ENCODE results near the gene MOXD1.

MOXD1 gene

GRCh38 chr6:132289756-132290155, 111.5 kb downstream of the MOXD1 start:
- H3K27me3 ChIP-seq (ENCODE audit: low read length) = no peaks in the 10 kb centered on the region
- no peak overlapping the region for H3K4me3 ChIP-seq (ENCODE audit: insufficient read depth, low read length, poor library complexity, severe bottlenecking)
- no peak overlapping the region for H3K4me2 ChIP-seq (ENCODE audit: low read depth, low read length, poor library complexity, severe bottlenecking)
- H3K9ac ChIP-seq (ENCODE audit: low read length) = no peak overlapping the region
- no peak overlapping the region for H2AFZ ChIP-seq (ENCODE audit: low read depth, low read length, severe bottlenecking)
- no peaks in the 10 kb centered on the region for H3K79me2 ChIP-seq (ENCODE audit: insufficient read depth, low read length)
- H3K9me3 ChIP-seq (ENCODE audit: insufficient read depth, low read length) = no peaks in the 10 kb centered on the region
- peaks cover 3% of the 10 kb centered on the region; the same call in 1 of the 2 replicates for H3F3A ChIP-seq (ENCODE audit: insufficient read depth)
- H3K36me3 ChIP-seq (ENCODE audit: low read length) = no peaks in the 10 kb centered on the region
- TF ChIP-seq EZH2phosphoT487 (conservative IDR thresholded peaks at IDR 0.05; ENCODE audit: low read length) = no peak
- TF ChIP-seq CTCF (IDR thresholded peaks at IDR 0.05; ENCODE audit: insufficient read depth, low read length, poor library complexity, severe bottlenecking) = no peak
- H3K27ac ChIP-seq (ENCODE audit: low read depth, low read length) = no peak overlapping the region
- H3K9me2 ChIP-seq (replicated peaks; ENCODE audit: insufficient read depth, low read length) = no peaks in the 10 kb centered on the region
- no peaks in the 10 kb centered on the region for H4K20me1 ChIP-seq (ENCODE audit: low read depth, low read length)

- no peaks in the 10 kb centered on the region for H3K79me2 ChIP-seq (ENCODE audit: insufficient read depth, low read length)
- H2AFZ ChIP-seq (ENCODE audit: low read depth, low read length, severe bottlenecking) = peak overlapping the region; percentile 11
- no peak overlapping the region for H3K4me3 ChIP-seq (ENCODE audit: insufficient read depth, low read length, poor library complexity, severe bottlenecking)
- no peaks in the 10 kb centered on the region for H3K36me3 ChIP-seq (ENCODE audit: low read length)
- TF ChIP-seq CTCF (IDR thresholded peaks at IDR 0.05; ENCODE audit: insufficient read depth, low read length, poor library complexity, severe bottlenecking) (no peak), EZH2phosphoT487 (conservative IDR thresholded peaks at IDR 0.05; ENCODE audit: low read length) (no peak)
- H3K27me3 ChIP-seq (ENCODE audit: low read length) = no peaks in the 10 kb centered on the region
- H3F3A ChIP-seq (ENCODE audit: insufficient read depth) = peaks cover 6% of the 10 kb centered on the region; the same call in 1 of the 2 replicates
- no peaks in the 10 kb centered on the region for H3K9me3 ChIP-seq (ENCODE audit: insufficient read depth, low read length)
- H3K27ac ChIP-seq (ENCODE audit: low read depth, low read length) = peak overlapping the region; percentile 40; the same call in 1 of the 2 replicates
- no peaks in the 10 kb centered on the region for H4K20me1 ChIP-seq (ENCODE audit: low read depth, low read length)
- no peak overlapping the region for H3K9ac ChIP-seq (ENCODE audit: low read length)
- H3K4me2 ChIP-seq (ENCODE audit: low read depth, low read length, poor library complexity, severe bottlenecking) = peak overlapping the region; percentile 31
- H3K9me2 ChIP-seq (replicated peaks; ENCODE audit: insufficient read depth, low read length) = no peaks in the 10 kb centered on the region
Measured at GRCh38 chr6:132287101-132287500, 114.2 kb downstream of the MOXD1 start.

GRCh38 chr6:132286298-132287019, 114.8 kb downstream of the MOXD1 start:
- no peak overlapping the region for H3K4me3 ChIP-seq (ENCODE audit: insufficient read depth, low read length, poor library complexity, severe bottlenecking)
- H3F3A ChIP-seq (ENCODE audit: insufficient read depth) = peaks cover 6% of the 10 kb centered on the region; the same call in 1 of the 2 replicates
- no peaks in the 10 kb centered on the region for H4K20me1 ChIP-seq (ENCODE audit: low read depth, low read length)
- peak overlapping the region; percentile 11 for H2AFZ ChIP-seq (ENCODE audit: low read depth, low read length, severe bottlenecking)
- H3K9ac ChIP-seq (ENCODE audit: low read length) = 0 out of 2 replicates have a peak overlapping the region, but pooled peaks have one; percentile 2
- no peak for TF ChIP-seq CTCF (IDR thresholded peaks at IDR 0.05; ENCODE audit: insufficient read depth, low read length, poor library complexity, severe bottlenecking)
- no peak for TF ChIP-seq EZH2phosphoT487 (conservative IDR thresholded peaks at IDR 0.05; ENCODE audit: low read length)
- no peaks in the 10 kb centered on the region for H3K27me3 ChIP-seq (ENCODE audit: low read length)
- no peaks in the 10 kb centered on the region for H3K79me2 ChIP-seq (ENCODE audit: insufficient read depth, low read length)
- H3K9me2 ChIP-seq (replicated peaks; ENCODE audit: insufficient read depth, low read length) = no peaks in the 10 kb centered on the region
- H3K36me3 ChIP-seq (ENCODE audit: low read length) = no peaks in the 10 kb centered on the region
- no peaks in the 10 kb centered on the region for H3K9me3 ChIP-seq (ENCODE audit: insufficient read depth, low read length)
- peak overlapping the region; percentile 31 for H3K4me2 ChIP-seq (ENCODE audit: low read depth, low read length, poor library complexity, severe bottlenecking)
- H3K27ac ChIP-seq (ENCODE audit: low read depth, low read length) = peak overlapping the region; percentile 40

All from SU-DHL-6 (cell line).